SKM-1 (cell line): ENCODE measurements around the gene CRADD.
"Not testable (repeated sequence)": the region's sequence is repeated elsewhere in the genome, so short reads cannot be mapped to it uniquely, and the experiment has no call there.

Experiments
- DNase-seq: peaks from one replicate; lab custom pipeline; 2025; ENCODE audit not compliant: unreplicated experiment; lab: John Stamatoyannopoulos, UW

CRADD gene

DNA sequence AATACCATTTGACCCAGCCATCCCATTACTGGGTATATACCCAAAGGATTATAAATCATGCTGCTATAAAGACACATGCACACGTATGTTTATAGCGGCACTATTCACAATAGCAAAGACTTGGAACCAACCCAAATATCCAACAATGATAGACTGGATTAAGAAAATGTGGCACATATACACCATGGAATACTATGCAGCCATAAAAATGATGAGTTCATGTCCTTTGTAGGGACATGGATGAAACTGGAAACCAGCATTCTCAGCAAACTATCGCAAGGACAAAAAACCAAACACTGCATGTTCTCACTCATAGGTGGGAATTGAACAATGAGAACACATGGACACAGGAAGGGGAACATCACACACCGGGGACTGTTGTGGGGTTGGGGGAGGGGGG is 104.8 kb downstream of the CRADD start:
- not testable (repeated sequence) for DNase-seq

DNA sequence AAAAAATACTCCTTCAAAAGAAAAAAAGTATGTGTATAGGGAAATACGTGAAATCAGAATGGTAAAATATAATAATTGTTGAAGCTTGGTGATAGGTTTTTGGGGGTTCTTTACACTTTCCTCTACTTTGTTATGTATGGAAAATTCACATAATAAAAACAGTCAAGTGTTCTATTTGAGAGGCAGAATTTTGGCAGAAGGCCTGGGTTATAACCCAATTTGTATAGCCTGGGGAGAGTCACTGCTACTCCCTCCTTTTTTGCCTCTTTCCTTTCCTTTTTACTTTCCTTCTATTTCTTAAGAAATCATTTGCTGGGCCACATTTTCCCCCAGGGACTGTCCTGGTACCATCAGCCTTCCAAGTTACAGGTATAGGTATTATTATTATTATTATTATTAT is 105.7 kb downstream of the CRADD start:
- DNase-seq: no peak

DNA sequence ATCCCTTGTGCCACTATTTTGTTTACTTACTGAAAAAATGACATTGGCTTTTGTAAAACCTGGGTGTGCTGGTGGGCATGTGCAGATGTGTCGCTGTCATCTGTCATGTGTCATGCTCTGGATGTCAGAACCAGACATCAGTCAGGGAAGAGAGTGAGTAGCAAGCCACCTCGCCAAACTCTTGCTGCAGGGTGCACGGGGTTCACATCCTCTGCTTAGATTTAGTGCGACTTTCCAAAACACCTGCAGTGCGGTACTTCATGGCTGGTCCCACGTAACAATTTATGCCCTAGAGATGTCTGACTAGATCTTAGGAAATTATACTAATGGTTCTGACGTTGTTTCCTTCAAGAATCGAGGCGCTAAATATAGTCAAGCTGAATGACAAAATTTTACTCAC is 106.7 kb downstream of the CRADD start:
- no peak for DNase-seq

DNA sequence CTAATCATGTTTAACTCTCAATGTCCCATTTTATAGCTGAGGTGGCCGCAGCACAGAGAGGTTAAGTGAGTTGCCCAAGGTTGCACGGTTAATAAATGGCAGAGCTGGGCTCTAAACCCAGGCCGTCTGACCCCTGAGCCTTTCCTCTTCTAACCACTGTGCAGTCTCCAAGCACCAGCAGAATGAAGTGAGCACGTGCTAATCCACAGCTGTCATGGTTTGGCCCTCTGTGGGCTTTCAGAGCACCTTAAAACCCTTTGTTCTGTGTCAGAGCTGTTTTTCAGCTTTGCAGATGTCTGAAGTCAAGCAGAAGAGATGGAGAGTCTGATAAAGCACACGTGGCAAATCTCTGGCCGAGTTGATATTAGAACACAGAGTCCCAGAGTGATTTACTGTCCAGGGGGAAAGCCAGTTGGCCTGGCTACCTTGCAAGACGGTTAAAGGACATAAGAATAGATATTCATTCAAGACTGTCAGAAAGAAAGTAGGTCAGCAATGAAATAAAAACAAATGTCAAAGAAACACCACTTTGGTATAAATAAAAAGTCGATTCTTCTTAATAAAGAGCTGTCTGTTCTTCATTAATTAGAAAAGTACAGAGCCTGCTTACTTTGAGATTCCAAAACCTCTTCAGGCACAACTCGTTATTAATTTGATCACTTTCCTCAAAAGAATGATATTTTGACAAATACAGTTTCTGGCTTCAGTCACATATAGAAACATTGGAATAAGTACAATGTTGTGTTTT is 107.3 kb downstream of the CRADD start:
- DNase-seq: no peak

DNA sequence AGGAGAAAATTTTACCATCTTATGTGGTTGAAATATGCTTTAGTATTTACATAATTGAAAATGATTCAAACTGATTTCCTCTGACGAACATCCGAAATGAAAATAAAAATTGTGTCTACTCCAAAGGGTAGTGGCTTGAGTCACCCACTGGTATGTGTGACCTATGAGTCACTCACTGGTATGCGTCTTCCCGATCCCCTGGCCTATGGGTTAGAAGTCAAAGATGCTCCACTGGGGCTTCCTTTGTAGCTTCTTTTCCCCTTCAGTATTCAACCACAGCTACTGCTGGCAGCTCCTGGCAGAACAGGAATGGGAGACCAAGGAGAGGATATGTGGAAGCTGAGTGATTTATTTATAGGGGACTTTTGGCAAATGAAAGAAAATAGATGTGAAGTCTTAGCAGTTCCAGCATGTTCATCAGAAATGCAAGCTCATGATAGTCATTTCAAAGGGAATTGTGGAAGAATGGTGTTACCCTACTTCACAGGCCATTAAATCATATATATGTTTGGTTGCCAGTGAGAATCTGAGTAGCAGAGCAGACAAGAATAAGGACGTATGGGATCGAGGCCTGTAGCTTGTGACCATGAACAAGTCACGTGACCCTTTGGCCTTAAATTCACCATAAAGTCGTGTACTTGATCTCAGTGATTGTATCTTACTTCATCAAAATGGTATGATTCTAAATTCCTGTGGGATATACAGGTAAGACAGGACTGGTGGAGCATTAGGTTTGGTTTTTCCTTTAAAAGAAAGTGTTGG is 108.3 kb downstream of the CRADD start:
- DNase-seq: no peak

DNA sequence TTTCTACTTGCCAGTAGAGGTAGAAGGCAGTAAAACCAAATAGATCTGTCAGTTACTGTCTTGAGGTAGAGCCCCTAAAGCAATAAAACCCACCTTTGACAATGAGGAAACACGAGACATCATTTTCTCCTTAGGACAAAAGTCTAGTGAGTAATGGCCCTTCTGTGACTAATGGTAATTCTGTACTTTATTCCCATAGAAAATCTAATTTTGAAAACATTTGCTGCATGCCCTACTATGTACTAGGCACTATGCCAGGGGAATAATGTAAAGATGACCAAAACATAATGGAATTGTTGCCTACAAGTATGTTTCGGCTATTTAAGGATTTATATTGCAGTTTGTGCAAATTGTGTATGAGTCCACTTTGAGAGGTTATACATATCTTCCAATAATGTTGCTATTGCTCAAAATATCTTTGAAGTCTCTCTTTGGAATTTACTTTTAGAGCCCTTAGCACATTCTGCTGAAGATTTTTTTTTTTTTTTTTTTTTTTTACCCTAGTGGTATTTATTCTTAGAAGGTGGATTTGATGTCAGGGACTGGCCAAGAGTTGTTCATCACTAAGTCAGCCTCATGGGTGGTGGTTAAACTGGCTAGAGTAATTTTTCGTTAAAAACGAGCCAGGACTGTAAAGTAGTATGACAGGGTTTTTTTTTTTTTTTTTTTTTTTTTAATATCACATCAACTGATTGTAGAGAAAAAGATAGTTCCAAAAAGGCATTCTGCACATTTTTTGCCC is 109.7 kb downstream of the CRADD start:
- DNase-seq: no peak

DNA sequence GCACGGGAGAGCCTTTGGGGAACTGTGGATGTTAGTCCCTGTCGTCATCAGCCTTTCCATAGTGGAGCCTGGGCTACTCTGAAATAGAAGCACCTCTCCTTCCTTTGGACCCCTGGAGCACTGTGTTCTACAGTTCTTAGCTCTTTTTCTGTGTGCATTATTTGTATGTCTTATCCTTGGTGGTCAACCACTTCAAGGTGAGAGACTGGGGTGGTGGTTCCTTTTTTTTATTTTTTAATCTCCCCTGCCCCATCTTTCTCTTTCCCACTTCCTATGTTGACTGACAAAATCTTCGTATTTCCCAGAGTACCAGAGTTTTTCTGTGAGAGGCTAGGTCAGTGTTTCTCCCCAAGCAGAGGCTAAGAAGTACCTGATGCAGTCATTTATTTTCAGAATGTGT is 111.7 kb downstream of the CRADD start:
- no peak for DNase-seq

DNA sequence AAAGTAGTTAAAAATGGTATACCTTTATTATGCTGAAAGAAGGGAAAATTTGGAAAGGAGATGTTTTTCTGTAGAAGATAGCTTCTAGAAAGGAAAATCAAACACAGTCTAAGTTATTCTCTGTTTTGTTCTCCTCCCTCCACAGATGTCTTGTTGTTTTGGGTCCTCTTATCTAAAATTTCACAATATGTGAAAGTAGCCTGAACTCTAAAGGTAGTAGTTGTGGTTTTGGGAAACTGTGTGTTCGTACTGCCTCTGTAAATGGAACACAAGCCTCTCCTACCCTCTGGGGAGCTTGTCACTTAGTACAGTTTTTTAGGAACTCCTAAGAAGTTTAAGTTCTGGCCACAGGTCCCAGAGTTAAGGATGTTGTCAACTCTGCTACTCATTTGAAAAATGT is 112.6 kb downstream of the CRADD start:
- no peak for DNase-seq

DNA sequence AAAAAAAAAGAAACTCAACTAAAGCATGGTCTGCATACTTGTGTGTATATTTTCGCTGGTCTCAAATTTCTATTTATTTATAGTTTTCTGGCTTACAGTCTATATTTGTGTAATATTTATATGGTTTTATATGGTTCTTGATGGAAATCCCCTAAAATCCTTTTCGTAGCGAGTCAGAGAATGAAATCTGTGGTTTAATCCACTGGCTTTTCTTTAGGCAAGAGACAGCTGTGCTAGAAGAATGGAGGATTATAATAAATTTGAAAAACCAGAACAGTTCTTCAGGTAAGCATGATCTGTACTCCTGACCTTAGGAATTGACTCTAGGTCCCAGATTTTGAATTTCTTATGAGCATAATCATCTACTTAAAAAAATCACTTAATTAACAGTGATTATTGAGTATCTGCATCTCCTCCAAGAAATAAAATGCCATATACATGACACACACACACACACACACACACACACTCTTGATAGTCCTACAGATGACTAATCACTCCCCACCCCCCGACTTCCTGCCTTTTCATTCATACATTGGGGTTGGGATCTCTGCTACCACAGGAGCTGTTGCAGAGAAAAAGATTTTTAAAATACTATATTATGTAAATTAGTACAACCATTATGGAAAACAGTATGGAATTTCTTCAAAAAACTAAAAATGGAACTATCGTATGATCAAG is 113.4 kb downstream of the CRADD start:
- no peak for DNase-seq

DNA sequence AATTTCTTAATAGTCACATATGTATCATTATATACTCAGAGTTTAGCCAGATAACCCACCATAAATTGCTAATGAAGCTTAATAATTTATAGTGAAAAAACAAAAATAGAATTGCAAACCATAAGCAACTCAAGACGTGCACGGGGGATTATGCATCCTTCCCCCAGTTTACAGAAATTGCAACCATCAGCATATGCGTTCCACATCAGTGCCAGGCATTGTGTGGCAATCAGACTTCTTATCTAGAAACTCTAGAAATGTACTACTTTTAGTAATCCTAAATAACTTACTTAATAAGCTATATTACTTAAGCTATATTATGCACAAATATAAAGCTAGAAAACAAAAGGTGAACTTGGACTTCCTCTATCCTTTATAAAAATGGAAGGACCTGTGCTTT is 115.8 kb downstream of the CRADD start:
- DNase-seq: no peak

DNA sequence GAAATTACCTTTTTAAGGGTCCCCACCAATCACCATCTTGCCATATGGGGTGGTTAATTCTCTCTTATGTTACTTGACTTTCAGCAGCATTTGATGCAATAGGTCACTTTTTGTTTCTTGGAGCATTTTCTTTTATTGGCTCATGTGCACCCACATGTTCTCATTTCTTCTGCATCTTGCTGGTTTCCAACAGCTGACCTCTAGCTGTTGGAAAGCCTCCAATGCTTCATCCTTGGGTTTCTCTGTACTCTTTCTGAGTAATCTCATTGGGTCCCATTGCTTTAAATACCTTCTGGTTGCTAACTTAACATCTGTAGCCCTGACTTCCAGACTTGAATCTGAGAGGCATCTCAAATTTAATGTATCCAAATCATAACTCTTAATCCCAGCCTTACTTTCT is 116.8 kb downstream of the CRADD start:
- DNase-seq: no peak

DNA sequence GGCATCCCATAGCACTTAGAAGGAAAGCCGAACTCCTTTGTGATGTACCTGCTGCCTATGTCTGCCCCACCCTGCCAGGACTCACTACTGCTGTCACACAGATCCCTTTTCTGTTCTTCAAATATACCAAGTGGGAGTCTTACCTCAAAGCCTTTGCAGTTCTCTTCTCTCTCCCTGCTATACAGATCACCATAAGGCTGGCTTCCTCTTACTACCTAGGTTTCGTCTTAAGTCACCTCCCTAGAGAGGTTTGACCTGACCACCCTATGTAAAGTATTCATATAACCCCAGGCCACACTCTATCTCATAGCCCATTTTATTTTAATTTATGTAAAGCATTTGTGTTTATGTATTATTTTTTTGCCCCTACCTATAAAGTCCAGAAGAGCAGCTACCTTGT is 117.6 kb downstream of the CRADD start:
- DNase-seq: no peak

DNA sequence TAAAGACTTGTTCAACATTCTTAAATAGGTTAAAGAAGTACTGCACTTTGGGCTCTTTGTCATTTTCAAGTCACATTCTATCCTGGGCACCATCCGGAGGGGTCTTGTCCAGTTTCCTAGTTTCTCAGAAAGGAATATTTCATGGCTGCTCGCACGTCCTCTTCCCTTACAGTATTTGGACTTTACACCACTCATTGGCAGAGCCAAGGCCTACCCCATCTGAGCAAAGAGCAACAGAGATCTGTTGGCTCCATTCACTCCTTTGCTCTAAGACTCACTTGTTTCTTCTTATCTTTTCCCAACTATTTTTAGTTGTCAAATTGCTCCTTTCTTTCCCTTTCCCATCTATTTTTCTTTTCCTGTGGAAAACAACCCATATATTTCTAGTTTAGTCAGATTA is 118.2 kb downstream of the CRADD start:
- no peak for DNase-seq

DNA sequence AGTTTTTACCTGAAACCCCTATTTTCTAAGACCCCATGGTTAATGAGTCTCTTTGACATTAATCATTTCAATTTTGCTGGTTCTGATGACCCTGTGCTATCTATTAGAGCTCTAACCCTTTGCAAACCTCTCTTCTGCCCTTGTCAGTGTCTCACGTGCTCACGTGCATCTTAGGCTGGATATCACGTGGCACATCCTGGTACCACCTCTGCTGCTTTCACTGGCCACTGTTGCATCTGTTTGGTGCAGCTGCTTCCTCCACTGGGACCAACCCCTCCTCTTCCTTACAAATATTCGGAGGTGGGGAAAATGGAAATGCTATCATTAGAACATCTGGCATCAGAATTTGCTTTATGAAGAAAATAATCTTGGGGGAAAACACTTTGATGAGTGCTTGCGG is 119.6 kb downstream of the CRADD start:
- DNase-seq: no peak

DNA sequence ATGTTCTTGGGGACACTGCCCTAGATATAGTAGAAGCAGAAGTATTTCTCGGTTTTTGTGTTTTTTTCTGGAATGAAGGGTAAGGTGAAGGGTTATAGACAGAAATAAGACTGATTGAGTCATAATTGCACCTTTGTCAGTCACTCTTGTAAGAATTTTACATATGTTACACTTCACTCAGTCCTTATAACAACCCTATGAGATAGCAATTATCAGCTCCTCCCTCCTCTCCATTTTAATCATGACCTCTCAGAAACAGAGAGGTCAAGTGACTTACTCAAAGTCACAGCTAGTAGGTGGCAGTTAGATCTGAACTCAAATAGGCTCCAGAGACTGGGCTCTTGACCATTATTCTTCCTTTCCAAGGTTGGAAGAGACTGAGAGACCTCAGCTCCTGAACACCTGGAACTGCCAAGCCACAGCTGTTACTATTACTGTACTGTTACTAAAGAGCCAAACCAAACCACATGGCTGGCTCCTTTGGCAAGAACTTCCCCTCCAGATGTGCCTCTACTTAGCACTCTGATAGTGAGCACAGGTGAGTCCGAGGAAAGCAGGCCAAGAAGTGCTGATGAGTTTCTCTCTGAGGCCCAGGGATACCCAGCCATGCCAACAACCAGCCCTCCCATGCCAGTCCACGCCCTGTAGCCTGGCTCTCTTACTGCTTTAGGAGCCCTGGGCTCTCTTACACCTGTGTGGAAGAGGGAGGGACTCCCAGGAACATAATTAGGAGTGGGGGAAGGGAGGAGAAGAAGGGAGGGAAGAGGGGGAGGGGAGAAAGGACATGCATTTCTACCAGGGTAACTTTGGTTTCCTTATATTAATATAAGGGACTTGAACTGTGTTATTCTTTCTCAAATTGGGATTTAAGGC is 121.3 kb downstream of the CRADD start:
- no peak for DNase-seq

DNA sequence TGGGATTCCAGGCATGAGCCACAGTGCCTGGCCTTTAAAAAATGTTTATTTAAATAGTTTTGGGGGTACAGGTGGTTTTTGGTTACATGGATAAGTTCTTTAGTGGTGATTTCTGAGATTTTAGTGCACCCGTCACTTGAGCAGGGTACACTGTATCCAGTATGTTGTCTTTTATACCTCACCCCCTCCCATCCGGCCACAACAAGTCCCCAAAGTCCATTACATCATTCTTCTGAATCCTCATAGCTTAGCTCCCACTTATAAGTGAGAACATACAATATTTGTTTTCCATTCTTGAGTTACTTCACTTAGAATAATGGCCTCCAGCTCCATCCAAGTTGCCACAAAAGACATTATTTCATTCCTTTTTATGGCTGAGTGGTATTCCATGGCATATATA is 124.5 kb downstream of the CRADD start:
- DNase-seq: not testable (repeated sequence)

DNA sequence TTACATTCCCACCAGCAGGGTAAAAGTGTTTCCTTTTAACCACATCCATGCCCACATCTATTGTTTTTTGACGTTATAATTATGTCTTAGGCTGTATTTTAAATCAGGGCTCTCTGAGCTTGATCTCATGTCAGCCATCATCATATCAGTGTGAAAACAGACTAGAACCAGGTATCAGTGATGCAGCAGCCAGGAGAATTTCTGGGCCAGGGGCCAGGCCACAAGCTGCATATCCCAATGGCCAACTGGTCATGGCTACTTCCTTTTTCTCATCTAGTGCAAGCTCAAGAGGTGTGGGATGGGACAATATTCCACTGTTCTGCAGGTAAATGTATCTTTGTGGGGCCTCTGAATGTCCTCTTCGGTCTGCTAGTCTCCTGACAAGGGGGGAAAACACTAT is 125.1 kb downstream of the CRADD start:
- DNase-seq: no peak

DNA sequence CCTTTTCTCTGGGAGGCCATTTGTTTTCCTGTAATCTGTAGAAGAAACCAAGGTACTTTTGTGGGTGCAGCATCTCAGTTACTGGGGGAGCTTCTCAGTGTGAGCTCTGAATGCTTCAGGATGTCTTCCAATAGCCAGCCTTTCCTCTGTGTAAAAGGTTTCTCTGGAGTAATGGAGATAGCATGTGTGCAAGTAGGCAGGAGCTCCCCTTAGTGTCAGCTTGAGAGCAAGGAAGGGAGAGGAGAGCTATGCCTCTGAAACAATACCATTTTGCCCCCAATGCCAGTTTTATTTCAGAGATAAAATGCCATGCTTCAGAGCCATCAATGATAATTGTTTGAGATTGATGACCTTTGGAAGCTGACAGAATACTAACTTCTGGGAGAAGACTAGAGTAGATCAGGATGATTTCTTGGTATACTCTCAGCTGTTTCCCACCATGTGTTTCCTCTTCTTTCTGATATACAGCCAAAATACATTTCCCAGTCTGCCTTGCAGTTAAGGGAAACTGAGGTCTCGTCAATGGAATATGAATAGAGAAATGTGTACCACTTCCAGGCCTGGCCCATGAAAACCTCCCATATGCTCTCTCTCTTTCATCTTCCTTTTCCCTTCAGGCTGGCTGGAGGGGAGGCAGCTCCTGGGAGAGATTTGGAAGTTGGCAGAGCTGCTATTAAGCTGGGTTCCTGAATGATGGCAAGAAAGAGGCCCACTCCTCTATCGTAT is 125.7 kb downstream of the CRADD start:
- no peak for DNase-seq

DNA sequence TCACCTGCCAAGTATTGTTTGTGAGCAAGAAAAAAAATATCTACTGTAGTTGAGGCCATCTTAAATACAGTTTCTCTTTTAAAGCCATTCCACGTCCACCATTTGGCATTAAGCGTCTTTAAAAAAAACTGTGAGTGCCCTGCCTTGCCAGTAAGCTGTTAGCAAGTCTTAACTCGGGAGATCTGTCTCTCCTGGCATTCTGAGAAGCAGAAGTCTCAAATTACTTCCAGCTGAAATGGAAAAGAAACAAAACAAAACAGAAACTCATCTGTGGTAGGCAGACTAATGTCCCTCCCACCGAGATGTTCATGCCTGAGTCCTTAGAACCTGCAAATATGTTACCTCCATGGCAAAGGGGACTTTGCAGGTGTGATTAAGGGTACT is 126.2 kb downstream of the CRADD start:
- no peak for DNase-seq
